Ovary (tissue), 3 donors: ENCODE results near the gene GSTO1.

ENCODE experiments used
- EP300 ChIP-seq: sonication (generic); formaldehyde crosslinking; IDR thresholded peaks from one replicate; pipeline ENCODE4 v1.6.1; 2017; ENCODE audit warnings: antibody characterized with exemption
- POLR2A ChIP-seq: fragments of 450-650 bp; IDR thresholded peaks from one replicate; pipeline ENCODE4 v1.6.1; 2017; ENCODE audit warnings: antibody characterized with exemption, mild to moderate bottlenecking, moderate library complexity
- TF ChIP-seq, protein P1 (sequence below), 3 donors: fragments of 450-650 bp in 2 of 3; fragments of 200-600 bp in 1 of 3; IDR thresholded peaks; one replicate each; pipeline versions ENCODE4 v1.5.1 to v1.8.0; 2016 to 2022; ENCODE audit warnings: antibody characterized with exemption in 3 of 3, mild to moderate bottlenecking in 1 of 3
- donor health status: DM: no; HTN: no; CAD: no.

DNA sequence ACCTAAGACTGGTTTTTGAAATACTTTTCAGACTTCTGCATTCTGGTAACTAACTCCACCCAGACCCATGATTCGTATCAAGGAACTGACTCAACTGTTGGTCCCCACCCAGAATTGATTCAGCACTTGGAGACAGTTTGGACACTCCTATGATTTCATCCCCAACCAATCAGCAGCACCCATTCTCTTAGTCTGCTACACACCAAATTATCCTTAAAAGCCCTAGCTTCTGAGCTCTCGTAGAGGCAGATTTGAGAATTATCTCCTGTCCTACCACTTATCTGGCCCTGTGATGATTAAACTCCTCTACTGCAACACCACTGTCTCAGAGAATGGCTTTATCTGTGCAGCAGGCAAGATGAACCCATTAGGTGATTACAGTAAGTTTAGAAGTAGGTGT lies 7.7 kb upstream of the GSTO1 start:
- TF ChIP-seq, protein P1, sequence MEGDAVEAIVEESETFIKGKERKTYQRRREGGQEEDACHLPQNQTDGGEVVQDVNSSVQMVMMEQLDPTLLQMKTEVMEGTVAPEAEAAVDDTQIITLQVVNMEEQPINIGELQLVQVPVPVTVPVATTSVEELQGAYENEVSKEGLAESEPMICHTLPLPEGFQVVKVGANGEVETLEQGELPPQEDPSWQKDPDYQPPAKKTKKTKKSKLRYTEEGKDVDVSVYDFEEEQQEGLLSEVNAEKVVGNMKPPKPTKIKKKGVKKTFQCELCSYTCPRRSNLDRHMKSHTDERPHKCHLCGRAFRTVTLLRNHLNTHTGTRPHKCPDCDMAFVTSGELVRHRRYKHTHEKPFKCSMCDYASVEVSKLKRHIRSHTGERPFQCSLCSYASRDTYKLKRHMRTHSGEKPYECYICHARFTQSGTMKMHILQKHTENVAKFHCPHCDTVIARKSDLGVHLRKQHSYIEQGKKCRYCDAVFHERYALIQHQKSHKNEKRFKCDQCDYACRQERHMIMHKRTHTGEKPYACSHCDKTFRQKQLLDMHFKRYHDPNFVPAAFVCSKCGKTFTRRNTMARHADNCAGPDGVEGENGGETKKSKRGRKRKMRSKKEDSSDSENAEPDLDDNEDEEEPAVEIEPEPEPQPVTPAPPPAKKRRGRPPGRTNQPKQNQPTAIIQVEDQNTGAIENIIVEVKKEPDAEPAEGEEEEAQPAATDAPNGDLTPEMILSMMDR (IDR thresholded peaks at IDR 0.05): no peak
- no peak for TF ChIP-seq POLR2A
- TF ChIP-seq EP300: no peak
